Omental fat pad (tissue), 4 donors: ENCODE measurements around the gene TOLLIP. TPM values are rescaled to one million over a fixed set of nuclear protein-coding genes. Genes with fewer than 3 reads are reported as not detected.

ENCODE experiments used
- ATAC-seq: fragments of 150-250 bp; one replicate; pipeline ENCODE4 v1.9.1; 2016; ENCODE audit warnings: mild to moderate bottlenecking, moderate library complexity; ENCODE audit not compliant: low FRiP score
- DNase-seq: peaks from one replicate; pipeline ENCODE4 v3.0.0-alpha.2; 2019; ENCODE audit warnings: low spot score
- CTCF ChIP-seq, 3 donors: fragments of 450-650 bp; IDR thresholded peaks; one replicate each; pipeline ENCODE4 v1.5.1; 2016 to 2017; ENCODE audit warnings: antibody characterized with exemption in 3 of 3, mild to moderate bottlenecking in 3 of 3, moderate library complexity in 2 of 3
- total RNA-seq, 4 donors: library from RNA; depleted of rRNA; stranded (reverse); fragments of >200 nt; gene quantifications; one replicate each; pipeline ENCODE4 v1.1.0, GENCODE V29; 2016

Gene TOLLIP
- total RNA-seq, 4 donors from 2014 or later, result 33.6 to 52.8 (median 39.9) TPM

GRCh38 chr11:1335264-1335810 is 25.9 kb upstream of the TOLLIP start:
- DNase-seq (peak; percentile 20), ATAC-seq (no peak)
- no peak for TF ChIP-seq CTCF (IDR thresholded peaks at IDR 0.05)

GRCh38 chr11:1333860-1334259 is 24.4 kb upstream of the TOLLIP start:
- ATAC-seq, result no peak
- DNase-seq, result peak; percentile 6
- no peak for TF ChIP-seq CTCF (IDR thresholded peaks at IDR 0.05)

GRCh38 chr11:1333091-1333772 is 23.8 kb upstream of the TOLLIP start:
- ATAC-seq (no peak), DNase-seq (no peak)
- TF ChIP-seq CTCF (IDR thresholded peaks at IDR 0.05), result no peak

GRCh38 chr11:1330473-1330872 is 21.0 kb upstream of the TOLLIP start:
- ATAC-seq, result no peak
- TF ChIP-seq CTCF (IDR thresholded peaks at IDR 0.05), result no peak

GRCh38 chr11:1327064-1327460 is 17.6 kb upstream of the TOLLIP start:
- TF ChIP-seq CTCF (IDR thresholded peaks at IDR 0.05), result no peak
- no peak for ATAC-seq
- DNase-seq, result peak; percentile 14

More at GRCh38 chr11:1330473-1330872, 21.0 kb upstream of the TOLLIP start:
- DNase-seq, result no peak

GRCh38 chr11:1326435-1327063 is 17.1 kb upstream of the TOLLIP start:
- ATAC-seq (no peak), DNase-seq (peak; percentile 12)
- no peak for TF ChIP-seq CTCF (IDR thresholded peaks at IDR 0.05)
